BE2C (cell line): Measurements from ENCODE around the gene ADAMTS4.

Experiments
- DNase-seq: peaks from one replicate; pipeline ENCODE4 v3.0.0-alpha.2; 2020
- H3K27me3 ChIP-seq: fragments of 250-450 bp; sonication (Bioruptor Pico); 2 replicates; pipeline ENCODE4 v1.5.1; 2020; ENCODE audit warnings: mild to moderate bottlenecking
- H3K36me3 ChIP-seq: fragments of 250-450 bp; sonication (Bioruptor Pico); 2 replicates; pipeline ENCODE4 v1.5.1; 2020; ENCODE audit warnings: mild to moderate bottlenecking
- H3K4me1 ChIP-seq: fragments of 250-450 bp; sonication (Bioruptor Pico); 2 replicates; pipeline ENCODE4 v1.5.1; 2020
- H3K4me3 ChIP-seq: 2 replicates; pipeline ENCODE4 v1.5.1; 2011; ENCODE audit warnings: low read depth, low read length
- H3K9me3 ChIP-seq: fragments of 250-450 bp; sonication (Bioruptor Pico); 2 replicates; pipeline ENCODE4 v1.5.1; 2020
- TF ChIP-seq, protein P1 (sequence below): IDR thresholded peaks from 2 replicates; pipeline ENCODE4 v1.5.1; 2012; ENCODE audit warnings: mild to moderate bottlenecking, low read depth, low read length

ADAMTS4 gene

DNA sequence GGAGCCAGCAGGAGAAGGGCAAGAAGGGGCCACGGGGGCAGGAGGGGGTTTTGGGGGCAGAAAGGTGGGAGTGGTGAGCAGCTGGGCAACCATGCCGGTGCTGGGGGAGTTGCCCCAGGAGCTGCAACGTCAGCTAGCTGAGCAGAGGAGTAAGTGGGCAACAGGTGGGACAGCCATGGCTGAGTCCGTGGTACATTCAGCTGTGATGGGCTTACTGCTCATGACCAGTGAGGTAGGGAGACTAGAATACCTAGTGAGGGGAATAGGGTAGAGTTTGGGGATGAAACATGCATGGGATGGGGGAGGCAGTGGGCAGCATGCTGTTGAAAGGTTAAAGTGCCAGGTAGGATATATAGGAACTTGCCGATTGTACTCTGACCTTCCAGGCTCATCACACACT is 37.2 kb downstream of the ADAMTS4 start:
- Histone ChIP-seq H3K36me3 (no peaks in the 10 kb centered on the region; the same call in 1 of the 2 replicates), H3K9me3 (no peaks in the 10 kb centered on the region), H3K4me1 (no peaks in the 10 kb centered on the region; the same call in 1 of the 2 replicates), H3K27me3 (no peaks in the 10 kb centered on the region), H3K4me3 (no peak overlapping the region)
- no peak for DNase-seq
- TF ChIP-seq, protein P1, sequence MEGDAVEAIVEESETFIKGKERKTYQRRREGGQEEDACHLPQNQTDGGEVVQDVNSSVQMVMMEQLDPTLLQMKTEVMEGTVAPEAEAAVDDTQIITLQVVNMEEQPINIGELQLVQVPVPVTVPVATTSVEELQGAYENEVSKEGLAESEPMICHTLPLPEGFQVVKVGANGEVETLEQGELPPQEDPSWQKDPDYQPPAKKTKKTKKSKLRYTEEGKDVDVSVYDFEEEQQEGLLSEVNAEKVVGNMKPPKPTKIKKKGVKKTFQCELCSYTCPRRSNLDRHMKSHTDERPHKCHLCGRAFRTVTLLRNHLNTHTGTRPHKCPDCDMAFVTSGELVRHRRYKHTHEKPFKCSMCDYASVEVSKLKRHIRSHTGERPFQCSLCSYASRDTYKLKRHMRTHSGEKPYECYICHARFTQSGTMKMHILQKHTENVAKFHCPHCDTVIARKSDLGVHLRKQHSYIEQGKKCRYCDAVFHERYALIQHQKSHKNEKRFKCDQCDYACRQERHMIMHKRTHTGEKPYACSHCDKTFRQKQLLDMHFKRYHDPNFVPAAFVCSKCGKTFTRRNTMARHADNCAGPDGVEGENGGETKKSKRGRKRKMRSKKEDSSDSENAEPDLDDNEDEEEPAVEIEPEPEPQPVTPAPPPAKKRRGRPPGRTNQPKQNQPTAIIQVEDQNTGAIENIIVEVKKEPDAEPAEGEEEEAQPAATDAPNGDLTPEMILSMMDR: no peak

DNA sequence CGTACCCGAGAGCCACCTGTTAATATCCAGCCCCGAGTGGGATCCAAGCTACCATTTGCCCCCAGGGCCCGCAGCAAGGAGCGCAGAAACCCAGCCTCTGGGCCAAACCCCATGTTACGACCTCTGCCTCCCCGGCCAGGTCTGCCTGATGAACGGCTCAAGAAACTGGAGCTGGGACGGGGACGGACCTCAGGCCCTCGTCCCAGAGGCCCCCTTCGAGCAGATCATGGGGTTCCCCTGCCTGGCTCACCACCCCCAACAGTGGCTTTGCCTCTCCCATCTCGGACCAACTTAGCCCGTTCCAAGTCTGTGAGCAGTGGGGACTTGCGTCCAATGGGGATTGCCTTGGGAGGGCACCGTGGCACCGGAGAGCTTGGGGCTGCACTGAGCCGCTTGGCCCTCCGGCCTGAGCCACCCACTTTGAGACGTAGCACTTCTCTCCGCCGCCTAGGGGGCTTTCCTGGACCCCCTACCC is 38.1 kb downstream of the ADAMTS4 start:
- H3K27me3 ChIP-seq: no peaks in the 10 kb centered on the region
- H3K36me3 ChIP-seq: no peaks in the 10 kb centered on the region; the same call in 1 of the 2 replicates
- TF ChIP-seq, protein P1: no peak
- no peaks in the 10 kb centered on the region; the same call in 1 of the 2 replicates for H3K4me1 ChIP-seq
- DNase-seq: no peak
- H3K9me3 ChIP-seq: no peaks in the 10 kb centered on the region
- H3K4me3 ChIP-seq: no peak overlapping the region

DNA sequence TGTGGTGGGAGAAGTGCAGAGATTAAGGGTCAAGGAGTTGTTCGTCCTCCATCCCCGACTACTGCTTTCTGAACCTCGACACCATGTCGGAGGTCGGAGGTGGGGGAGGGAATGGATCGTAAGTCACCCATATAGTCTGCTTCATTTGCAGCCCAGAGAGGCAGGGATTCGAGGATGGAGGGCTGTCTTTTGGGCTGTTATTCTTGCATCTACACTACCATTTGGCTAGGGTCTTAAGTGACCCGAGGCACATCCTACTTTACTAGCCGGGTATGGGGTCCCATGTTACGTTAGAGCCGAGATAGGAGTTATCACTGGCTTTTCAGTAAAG is 39.0 kb downstream of the ADAMTS4 start:
- Histone ChIP-seq H3K4me1 (no peaks in the 10 kb centered on the region; the same call in 1 of the 2 replicates), H3K4me3 (peak overlapping the region; percentile 78), H3K9me3 (no peaks in the 10 kb centered on the region), H3K27me3 (no peaks in the 10 kb centered on the region), H3K36me3 (no peaks in the 10 kb centered on the region; the same call in 1 of the 2 replicates)
- TF ChIP-seq, protein P1: no peak
- DNase-seq: no peak

DNA sequence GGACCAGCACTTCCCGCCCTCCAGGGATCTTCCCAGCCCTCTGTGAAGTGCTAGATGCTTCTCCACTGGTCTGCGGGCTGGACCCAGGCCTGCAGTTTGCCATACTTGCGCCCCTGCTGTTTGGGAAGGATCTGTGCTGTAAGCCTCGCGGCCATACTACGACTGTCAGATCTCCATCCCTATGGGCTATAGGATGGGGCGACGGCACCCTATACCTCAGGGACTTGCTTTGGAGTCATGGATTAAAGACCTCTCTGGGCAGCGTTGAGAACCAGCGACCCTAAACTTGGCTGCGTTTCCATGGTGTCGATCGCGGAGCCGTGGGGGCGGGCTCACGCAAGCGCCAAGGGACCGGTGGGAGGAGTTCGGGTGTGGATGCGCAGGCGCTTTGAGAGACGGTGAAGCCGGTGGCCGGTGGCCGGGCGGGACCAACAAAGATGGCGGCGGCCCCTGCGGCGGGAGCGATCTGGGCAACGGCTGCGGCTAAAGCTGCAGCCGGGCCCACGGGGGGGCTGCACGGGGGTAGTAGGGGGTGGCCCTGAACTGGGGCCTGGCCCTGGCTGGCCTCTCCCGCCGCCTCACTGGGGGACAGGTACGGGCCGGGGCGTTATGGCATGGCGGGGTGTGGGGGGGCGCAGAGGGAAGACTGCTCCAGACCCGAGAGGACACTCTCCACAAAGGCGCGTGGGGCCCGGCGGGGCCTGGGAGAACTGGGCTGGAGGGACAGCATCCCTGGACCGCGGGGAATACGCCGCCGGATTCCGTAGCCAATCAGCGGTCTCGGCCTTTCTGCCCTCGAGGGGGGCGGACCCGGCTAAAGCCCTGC is 39.6 kb downstream of the ADAMTS4 start, which contains the start of gene USP21:
TSS of gene USP21 (plus strand) at position 414 of the 826 bp plus-strand sequence. CDS start 1,141 bp downstream, outside the sequence.
- no peaks in the 10 kb centered on the region; the same call in 1 of the 2 replicates for H3K4me1 ChIP-seq
- no peaks in the 10 kb centered on the region for H3K27me3 ChIP-seq
- peak; percentile 95 for DNase-seq
- TF ChIP-seq, protein P1: peak; percentile 12; the same call in 1 of the 2 replicates
- peak within 1 kb of the TSS; percentile 78 for H3K4me3 ChIP-seq
- no peaks in the 10 kb centered on the region for H3K9me3 ChIP-seq
- H3K36me3 ChIP-seq: no peaks in the 10 kb centered on the region; the same call in 1 of the 2 replicates

DNA sequence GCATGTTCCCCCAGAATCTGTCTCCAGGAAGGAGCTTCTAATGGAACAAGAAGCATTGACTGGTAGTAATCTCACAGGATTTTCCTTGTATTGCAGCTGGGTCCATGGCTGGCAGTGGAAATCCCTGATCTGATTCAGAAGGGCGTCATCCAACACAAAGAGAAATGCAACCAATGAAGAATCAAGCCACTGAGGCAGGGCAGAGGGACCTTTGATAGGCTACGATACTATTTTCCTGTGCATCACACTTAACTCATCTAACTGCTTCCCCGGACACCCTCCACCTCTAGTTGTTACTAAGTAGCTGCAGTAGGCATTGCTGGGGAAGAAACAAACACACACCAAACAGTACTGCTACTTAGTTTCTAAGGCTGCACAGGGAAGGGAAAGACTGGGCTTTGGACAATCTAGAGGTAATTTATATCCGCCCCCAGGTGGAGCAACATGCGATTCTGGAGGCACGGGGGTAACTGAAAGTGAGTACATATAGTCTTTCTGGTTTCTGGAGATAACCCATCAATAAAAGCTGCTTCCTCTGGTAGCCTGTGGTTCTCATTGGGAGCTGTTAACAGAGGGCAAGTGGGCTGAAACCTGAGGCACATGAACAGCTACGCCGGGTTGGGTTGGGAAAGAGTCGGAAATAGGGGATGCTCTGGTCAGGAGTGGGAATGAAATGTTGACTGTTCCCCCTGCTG is 40.4 kb downstream of the ADAMTS4 start:
- Histone ChIP-seq H3K27me3 (no peaks in the 10 kb centered on the region), H3K36me3 (no peaks in the 10 kb centered on the region; the same call in 1 of the 2 replicates), H3K4me3 (peak overlapping the region; percentile 78), H3K4me1 (no peaks in the 10 kb centered on the region; the same call in 1 of the 2 replicates), H3K9me3 (no peaks in the 10 kb centered on the region)
- DNase-seq: no peak
- TF ChIP-seq, protein P1: no peak
